HG03039 (cell line): Measurements from ENCODE around the gene ATP6V1F.
"Not testable (repeated sequence)": the region's sequence is repeated elsewhere in the genome, so short reads cannot be mapped to it uniquely, and the experiment has no call there.

Source experiments
- ATAC-seq: cut with Tn5 transposase; IDR thresholded peaks from one replicate; pipeline ENCODE4 v1.9.1; 2021; ENCODE audit warnings: mild to moderate bottlenecking, moderate library complexity; ENCODE audit not compliant: unreplicated experiment

Gene ATP6V1F

GRCh38 chr7:128895320-128895719, 32.7 kb downstream of the ATP6V1F start:
- ATAC-seq = no peak

- no peak for ATAC-seq
These were observed 36.7 kb downstream of the ATP6V1F start for GRCh38 chr7:128899392-128899791.

DNA sequence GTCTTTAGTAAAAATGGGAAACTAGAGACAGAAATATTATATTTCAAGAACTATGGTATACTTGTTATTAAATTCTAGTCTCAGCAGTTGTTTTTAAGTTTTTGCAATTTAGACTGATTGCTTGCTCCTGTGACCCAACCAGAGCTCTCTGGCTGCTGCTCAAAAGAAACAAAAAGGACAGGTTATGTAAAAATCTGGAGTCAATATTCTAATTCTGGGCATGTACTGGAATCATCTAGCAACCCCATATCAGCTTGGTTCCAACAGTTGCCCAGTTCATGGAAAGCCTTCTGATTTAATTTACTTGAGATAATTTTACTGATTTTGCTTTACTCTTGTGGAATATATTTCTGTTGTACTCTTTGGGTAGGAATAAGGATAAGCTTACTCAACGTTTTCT, 37.6 kb downstream of the ATP6V1F start:
- no peak for ATAC-seq

- ATAC-seq = no peak
These were observed 40.3 kb downstream of the ATP6V1F start for GRCh38 chr7:128902761-128903585.

- ATAC-seq = no peak
These were observed 41.1 kb downstream of the ATP6V1F start for GRCh38 chr7:128903621-128904361.

DNA sequence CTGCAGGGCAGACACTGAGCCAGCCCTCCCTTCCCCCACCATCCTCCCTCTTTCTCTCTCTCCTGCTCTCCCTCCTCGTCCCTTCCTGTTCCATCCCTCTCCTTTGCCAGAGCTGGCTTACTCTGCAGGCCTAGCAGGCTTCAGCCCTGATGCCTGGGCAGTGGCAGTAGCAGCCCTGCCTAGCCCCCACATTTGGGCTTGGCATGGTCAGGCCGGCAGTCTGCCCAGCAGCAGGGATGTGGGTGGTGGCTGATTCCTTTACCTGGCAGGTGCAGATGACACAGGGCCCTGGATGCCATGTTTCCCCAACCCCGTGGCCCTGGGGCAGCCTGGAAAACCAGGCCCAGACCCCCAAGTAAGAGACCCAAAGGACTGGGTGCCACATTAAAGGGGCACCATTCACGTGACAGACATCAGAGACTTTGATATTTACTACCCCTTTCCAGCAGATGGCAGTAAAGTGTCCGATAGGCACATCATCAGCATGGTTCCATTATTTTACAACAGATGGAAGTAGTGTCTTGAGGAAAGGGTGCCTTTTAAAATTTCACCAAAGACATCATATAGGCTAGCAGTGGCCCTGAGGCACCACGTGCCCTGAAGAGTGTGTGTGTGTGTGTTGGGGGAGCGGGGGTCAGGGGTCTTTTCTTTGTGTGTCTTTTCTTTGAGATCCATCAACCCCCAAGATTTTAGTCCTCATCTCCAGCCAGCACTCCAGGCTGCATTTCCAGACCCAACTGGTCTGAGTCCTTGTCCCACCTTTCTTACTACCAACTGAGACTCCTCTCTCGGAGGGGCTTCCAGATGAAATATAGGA, 41.9 kb downstream of the ATP6V1F start:
- ATAC-seq = no peak

DNA sequence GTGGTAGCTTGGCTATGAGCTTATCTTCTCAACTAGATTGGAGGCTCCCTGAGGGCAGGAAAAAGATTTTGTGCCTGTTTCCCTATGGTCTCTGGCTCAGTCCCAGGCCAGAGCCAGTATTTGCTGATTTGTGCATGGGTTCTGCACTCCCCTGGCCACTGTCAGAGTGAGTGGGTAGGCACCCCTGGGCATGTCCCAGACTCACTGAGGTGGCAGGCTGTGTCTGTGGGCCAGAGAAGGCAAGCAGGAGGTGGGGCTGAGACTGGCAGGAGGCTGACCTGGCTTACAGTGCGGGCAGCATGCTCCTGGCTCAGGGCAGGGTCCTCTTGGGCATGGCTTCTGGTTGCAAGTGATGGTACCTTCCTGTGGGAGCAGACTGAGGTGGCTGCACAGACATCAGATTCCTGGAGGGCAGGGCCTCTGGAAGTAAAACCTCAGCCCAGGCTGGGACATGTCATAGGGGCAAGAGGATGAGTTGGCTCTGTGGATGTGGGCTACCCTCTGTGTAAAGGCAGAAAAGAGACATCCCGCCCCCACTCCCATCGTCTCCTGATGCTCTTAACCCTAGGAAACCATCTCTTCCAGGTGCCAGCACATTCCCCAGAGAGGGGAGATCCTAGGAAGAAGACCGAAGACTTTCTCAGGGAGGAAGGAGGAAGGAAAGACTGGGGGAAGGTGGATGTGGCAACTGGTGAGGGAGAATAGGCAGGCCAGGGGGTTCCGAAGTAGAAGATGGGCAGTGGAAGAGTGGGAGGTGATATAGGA, 43.5 kb downstream of the ATP6V1F start:
- no peak for ATAC-seq

DNA sequence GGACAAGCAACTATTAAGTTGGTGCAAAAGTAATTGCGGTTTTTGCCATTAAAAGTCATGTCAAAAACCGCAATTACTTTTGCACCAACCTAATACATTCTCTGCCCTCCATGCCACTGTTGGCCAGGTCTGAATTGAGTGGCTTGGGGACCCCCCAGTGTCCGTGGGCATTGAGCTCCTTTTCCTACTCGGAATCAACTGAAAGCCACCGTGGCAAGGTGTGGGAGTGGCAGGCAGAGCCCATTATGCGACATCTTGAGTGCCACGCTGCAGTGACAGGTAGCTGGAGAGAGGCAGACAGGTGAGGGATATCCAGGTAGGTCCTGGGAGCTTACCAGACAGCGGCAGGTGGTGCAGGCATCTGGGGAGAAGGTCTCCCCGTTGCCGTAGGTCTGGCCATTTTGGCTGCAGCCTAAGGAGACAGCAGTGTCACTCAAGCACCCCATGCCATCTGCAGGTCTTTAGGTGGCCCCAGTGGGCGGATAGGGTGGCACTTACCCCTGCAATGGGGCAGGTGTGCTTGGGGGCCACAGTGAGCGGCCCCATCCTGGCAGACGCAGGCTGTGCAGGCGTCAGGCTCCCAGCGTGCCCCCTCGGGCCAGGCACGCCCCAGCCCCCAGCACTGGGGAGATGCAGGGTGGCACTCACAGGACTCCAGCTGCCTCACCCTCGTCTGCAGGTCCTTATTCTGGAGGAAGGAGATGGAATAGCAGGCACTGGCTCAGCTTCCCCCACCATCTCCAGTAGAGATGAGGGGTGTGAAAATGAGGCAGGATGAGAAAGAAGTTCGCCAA, 44.3 kb downstream of the ATP6V1F start:
- no peak for ATAC-seq

- ATAC-seq = no peak
These were observed 46.3 kb downstream of the ATP6V1F start for GRCh38 chr7:128908750-128909624.

- ATAC-seq = no peak
These were observed 47.2 kb downstream of the ATP6V1F start for GRCh38 chr7:128909625-128910568.

- no peak for ATAC-seq
These were observed 47.9 kb downstream of the ATP6V1F start, which contains the start of gene KCP for GRCh38 chr7:128910569-128910945. Gene KCP (minus strand): TSS chr7:128910709. CDS start chr7:128910676, 33 bp downstream.

DNA sequence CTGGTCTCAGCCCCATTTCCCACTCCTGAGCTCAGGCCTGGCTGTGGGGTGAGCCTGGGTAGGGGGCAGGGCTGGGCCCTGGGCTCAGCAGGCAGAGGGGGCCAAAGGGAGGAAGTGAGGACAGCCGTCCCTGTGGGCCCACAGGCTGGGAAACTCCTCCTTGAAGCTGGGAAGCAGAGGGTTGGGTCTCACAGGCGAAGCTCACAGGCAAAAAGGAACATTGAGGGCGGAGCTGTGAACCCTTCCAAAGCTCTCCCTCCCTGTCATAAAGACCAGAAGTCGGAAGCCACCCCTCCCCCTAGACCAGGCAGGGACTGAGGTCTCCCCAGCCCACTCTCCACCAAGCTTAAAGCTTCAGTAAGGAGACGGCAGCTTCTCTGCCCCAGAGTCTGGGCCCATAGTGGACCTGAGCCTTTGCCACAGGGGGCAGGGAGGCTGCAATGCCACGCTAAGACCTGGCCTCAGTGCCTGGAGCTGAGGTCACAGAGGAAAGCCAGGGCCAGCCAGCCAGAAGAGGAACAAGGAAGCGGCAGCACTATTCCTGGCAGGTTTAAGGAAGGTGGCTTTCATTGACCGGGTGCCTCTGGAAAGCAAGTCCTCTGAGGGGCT, 48.9 kb downstream of the ATP6V1F start:
- ATAC-seq = no peak

DNA sequence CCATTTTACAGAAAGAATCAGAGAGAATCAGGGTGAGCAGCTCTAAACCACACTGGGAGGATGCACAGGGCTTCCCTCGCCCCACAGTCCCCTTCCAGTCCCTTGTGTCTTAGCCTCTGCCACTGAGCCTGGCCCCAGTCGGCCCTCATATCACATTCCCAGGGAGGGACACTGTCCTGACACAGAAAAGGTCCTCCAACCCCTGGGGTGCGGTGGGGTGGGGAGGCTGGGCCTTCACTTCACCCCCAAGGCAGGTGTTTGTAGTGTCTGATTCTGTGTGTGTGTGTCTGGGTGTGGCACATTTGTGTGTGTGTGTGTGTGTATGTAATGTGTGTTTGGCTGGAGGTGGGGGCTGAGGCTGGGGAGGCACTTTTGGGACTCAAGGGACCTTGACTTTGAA, 49.6 kb downstream of the ATP6V1F start:
- no peak for ATAC-seq

- not testable (repeated sequence) for ATAC-seq
These were observed 50.2 kb downstream of the ATP6V1F start for GRCh38 chr7:128912709-128913495.

DNA sequence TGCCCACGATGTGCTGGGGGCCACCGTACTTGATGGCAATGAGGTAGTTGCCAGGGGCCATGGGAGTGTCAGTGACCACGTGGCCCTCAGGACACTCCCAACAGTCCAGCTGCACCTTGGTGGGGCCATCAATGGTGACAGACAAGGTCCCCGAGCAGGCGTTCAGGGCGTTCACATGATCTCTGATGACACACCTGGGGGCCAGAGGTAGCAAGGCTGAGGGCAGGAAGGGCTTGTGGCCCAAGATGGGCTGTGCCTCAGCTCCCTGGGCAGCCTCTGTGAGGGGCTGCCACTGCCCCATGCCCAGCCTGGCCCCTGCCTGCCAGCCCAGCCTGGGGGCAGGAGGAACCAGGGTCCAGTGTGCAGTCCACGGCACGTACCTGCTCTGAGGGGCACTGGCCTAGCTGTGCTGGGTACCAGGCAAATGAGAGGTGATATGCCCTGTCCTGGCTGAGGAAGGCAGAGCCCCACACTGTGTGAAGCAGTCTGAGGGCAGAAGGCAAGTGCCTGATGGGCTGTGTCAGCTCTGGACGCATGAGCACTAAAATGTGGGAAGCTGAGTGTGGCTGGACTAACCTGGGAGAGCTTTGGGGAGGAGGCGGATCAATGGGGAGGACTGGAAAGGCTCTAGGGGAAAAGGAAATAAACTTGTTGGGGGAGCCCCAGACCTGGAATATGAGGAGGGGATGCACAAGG, 51.4 kb downstream of the ATP6V1F start:
- no peak for ATAC-seq
